ENCODE data around the gene SERINC3. TPM values are rescaled to one million over a fixed set of nuclear protein-coding genes. Genes with fewer than 3 reads are reported as not detected.

SERINC3 gene
- total RNA-seq, 4 donors from 2014 or later, result 102 to 157 (median 121) TPM

DNA sequence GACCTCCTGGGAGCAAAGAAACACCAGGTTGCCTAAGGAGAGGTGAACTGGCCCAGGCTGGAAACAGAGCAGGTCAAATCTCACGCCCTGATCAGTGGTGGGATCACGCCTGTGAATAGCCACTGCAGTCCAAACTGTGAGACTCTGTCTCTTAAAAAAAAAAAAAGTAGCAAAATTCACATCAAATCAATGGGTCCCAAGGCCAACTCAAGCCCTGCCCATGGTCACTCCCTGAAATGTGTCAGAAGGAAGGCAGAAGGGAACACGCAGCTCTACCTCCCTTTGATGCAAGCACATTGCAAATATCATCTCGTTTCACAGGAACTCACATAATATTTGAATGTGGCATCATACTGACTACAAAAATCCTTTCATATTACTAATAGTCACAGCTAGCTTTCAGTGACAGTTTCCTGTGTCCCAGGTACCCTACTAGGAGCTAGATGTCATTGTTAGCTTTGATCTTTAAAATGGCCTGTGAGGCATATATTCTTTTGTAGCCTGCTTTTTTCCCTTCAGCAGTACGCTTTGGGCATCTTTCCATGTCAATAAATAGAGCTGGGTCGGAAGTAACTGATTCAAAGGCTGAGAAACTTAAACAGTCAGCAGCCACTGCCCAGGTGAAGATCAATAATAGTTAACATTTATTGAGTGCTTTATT, 60.6 kb downstream of the SERINC3 start:
- TF ChIP-seq, protein P1, sequence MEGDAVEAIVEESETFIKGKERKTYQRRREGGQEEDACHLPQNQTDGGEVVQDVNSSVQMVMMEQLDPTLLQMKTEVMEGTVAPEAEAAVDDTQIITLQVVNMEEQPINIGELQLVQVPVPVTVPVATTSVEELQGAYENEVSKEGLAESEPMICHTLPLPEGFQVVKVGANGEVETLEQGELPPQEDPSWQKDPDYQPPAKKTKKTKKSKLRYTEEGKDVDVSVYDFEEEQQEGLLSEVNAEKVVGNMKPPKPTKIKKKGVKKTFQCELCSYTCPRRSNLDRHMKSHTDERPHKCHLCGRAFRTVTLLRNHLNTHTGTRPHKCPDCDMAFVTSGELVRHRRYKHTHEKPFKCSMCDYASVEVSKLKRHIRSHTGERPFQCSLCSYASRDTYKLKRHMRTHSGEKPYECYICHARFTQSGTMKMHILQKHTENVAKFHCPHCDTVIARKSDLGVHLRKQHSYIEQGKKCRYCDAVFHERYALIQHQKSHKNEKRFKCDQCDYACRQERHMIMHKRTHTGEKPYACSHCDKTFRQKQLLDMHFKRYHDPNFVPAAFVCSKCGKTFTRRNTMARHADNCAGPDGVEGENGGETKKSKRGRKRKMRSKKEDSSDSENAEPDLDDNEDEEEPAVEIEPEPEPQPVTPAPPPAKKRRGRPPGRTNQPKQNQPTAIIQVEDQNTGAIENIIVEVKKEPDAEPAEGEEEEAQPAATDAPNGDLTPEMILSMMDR (IDR thresholded peaks at IDR 0.05), result no peak
- ATAC-seq (ENCODE audit: low FRiP score), result no peak
- no peak for DNase-seq (ENCODE audit: low spot score)

DNA sequence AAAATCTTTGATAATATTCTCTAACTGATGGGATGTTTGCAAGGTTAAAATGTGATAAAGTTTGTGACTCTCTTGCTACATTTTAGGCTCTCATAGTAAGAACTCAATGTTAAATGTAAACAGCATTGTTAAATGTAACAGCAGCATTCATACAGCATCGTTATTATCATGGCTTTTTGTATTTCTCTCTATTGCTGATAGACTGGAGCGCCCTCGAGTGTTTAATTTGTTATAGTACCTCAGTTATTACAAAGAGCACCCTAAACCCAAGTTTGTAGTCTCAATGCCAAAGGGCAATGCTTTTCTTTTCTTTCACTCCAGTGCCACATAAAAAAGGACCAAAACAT, 61.1 kb downstream of the SERINC3 start:
- TF ChIP-seq, protein P1 (IDR thresholded peaks at IDR 0.05), result no peak
- ATAC-seq (ENCODE audit: low FRiP score) (no peak), DNase-seq (ENCODE audit: low spot score) (no peak)

DNA sequence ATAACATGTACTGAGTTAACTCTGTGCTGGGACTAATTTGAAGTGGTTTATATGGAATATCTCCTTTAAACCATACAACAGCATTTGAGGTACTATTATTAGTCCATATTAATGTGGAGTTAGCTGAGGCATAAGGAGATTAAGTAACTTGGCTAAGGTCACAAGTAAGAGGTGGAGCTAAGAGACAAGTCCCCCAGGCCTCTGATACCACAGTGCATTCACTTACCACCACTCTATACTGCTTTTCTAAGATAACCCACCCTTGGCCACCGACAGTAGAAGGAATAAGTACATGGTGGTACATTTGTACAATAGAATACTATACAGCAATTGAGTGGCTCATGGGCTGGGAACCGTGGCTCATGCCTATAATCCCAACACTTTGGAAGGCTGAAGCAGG, 62.6 kb downstream of the SERINC3 start:
- no peak for DNase-seq (ENCODE audit: low spot score)
- no peak for ATAC-seq (ENCODE audit: low FRiP score)
- TF ChIP-seq, protein P1 (IDR thresholded peaks at IDR 0.05), result no peak

DNA sequence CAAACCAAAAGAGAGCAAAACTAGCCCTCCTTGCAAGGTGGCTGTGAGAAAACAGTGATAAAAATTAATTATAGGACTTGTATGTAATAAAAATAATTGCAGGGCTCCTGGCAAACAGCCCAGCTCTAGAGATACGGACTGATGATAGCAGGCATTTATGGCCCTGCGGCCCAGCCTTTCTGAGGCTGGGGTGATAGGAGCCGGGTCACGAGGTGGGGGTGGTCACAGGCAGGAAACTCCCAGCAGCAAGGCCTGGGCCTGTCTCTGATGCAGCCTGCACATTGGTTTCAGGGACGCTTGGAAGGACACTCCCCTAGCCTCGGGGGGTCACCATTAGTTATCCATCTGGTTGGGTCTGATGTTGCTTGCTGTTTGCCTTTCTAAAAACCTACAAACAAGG, 64.9 kb downstream of the SERINC3 start:
- ATAC-seq (ENCODE audit: low FRiP score) (no peak), DNase-seq (ENCODE audit: low spot score) (no peak)
- TF ChIP-seq, protein P1 (IDR thresholded peaks at IDR 0.05), result no peak

DNA sequence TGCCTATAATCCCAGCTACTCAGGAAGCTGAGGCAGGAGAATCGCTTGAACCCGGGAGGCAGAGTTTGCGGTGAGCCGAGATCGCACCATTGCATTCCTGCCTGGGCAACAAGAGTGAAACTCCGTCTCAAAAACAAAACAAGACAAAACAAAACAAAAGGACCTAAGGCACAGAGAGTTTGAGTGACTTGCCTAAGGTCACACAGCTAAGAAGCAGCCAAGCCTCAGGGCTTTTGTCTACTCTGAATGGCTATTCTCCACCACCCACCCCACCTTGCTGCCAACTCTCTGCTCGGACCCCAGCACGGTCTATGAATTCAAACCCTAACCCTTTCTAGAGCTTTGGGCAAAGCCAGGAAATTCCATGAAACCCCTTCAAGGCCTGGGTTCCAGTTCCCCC, 65.3 kb downstream of the SERINC3 start:
- DNase-seq (ENCODE audit: low spot score) (no peak), ATAC-seq (ENCODE audit: low FRiP score) (no peak)
- TF ChIP-seq, protein P1 (IDR thresholded peaks at IDR 0.05), result no peak

DNA sequence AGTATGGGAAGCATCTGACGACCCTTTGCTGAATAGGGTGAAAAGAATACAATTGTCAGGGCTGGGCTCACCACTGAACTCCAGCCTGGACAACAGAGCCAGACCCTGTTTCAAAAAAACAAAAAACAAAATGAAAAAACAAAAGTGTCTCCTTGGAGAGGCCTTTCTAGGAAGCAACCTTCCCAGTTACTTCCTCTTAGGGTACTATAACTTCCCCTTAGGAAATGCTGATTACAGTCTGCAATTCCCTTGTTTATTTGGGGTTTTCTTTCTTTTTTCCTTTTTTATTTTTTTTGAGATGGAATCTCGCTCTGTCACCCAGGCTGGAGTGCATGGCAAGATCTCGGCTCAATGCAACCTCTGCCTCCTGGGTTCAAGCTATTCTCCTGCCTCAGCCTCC, 66.7 kb downstream of the SERINC3 start:
- no peak for ATAC-seq (ENCODE audit: low FRiP score)
- DNase-seq (ENCODE audit: low spot score), result no peak
- TF ChIP-seq, protein P1 (IDR thresholded peaks at IDR 0.05), result no peak

DNA sequence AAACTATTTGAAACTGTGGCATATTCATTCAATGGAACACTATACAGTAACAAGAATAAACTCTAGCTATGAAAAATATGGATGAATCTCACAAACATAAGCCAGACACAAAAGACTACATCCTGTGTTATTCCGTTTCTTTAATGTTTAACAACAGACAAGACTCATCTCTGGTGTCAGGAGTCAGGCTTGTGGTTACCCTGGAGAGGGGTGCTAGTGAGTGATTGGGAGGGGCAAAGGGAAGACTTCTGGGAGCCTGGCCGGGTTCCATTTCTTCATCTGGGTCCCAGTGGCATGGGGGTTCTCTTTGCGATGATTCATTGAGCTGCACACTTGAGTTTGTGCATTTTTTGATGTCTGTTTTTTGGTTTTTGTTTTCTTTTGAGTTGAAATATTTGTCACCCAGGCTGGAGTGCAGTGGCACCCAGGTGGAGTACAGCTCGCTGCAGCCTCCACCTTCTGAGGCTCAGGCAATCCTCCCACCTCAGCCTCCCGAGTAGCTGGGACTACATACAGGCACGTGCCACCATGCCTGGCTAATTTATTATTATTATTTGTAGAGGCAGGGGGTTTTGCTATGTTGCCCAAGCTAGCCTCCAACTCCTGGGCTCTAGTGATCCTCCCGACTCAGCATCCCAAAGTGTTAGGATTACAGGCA, 67.4 kb downstream of the SERINC3 start:
- TF ChIP-seq, protein P1 (IDR thresholded peaks at IDR 0.05), result no peak
- DNase-seq (ENCODE audit: low spot score) (no peak), ATAC-seq (ENCODE audit: low FRiP score) (no peak)

All from omental fat pad (tissue), 4 donors.